OCI-LY7 (cell line): ENCODE results near the gene ABR.

Source experiments
- EZH2phosphoT487 ChIP-seq: fragments of 200-600 bp; sonication (generic); IDR thresholded peaks from 2 replicates; pipeline ENCODE4 v1.6.1; 2018; ENCODE audit warnings: low read depth, borderline replicate concordance, mild to moderate bottlenecking, mixed run types, antibody characterized with exemption, low read length, moderate library complexity, mixed read lengths
- TF ChIP-seq, protein P1 (sequence below): fragments of 200-600 bp; sonication (generic); conservative IDR thresholded peaks from 2 replicates; pipeline ENCODE4 v1.5.1; 2014; ENCODE audit warnings: mild to moderate bottlenecking, antibody characterized with exemption, low read length, moderate library complexity, mixed read lengths

DNA sequence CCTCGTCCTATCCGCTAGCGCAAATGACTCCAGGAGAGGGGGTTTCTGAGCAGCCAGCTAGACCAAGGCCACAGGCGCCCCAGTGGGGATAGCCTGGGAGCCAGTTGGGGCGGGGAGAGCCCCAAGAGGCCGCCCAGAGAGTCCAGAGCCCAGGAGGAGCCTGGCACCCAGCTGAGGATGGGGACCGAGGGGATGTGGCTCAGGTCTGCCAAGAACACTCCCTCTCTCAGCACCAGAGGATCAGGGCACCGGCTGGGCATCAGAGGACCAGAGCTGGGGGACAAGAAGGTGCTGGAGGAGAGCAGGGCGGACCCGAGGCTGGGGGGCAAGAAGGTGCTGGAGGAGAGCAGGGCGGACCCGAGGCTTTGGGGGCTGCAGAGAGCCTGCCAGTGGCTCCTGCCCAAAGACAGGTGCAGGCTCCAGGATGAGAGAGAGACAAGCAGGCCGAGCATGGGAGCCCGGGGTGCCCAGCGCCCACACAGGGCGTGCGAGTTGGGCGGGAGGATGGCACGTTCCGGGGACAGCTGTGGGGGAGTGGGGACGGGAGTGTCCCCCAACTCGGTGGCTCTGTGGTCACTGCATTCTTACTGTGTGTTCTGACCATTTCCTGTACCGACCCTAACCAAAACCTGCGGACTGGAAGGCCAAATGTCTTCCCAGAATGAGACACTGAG lies 143.5 kb downstream of the ABR start:
- TF ChIP-seq, protein P1, sequence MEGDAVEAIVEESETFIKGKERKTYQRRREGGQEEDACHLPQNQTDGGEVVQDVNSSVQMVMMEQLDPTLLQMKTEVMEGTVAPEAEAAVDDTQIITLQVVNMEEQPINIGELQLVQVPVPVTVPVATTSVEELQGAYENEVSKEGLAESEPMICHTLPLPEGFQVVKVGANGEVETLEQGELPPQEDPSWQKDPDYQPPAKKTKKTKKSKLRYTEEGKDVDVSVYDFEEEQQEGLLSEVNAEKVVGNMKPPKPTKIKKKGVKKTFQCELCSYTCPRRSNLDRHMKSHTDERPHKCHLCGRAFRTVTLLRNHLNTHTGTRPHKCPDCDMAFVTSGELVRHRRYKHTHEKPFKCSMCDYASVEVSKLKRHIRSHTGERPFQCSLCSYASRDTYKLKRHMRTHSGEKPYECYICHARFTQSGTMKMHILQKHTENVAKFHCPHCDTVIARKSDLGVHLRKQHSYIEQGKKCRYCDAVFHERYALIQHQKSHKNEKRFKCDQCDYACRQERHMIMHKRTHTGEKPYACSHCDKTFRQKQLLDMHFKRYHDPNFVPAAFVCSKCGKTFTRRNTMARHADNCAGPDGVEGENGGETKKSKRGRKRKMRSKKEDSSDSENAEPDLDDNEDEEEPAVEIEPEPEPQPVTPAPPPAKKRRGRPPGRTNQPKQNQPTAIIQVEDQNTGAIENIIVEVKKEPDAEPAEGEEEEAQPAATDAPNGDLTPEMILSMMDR, result no peak
- TF ChIP-seq EZH2phosphoT487, result no peak
